GM12872 (cell line): Measurements from ENCODE around the gene HTR3B.

Source experiments
- CTCF ChIP-seq: IDR thresholded peaks from 3 replicates; pipeline ENCODE4 v1.5.1; 2011; ENCODE audit warnings: low read depth, mild to moderate bottlenecking, low read length, moderate library complexity; ENCODE audit not compliant: insufficient read depth

HTR3B gene

DNA sequence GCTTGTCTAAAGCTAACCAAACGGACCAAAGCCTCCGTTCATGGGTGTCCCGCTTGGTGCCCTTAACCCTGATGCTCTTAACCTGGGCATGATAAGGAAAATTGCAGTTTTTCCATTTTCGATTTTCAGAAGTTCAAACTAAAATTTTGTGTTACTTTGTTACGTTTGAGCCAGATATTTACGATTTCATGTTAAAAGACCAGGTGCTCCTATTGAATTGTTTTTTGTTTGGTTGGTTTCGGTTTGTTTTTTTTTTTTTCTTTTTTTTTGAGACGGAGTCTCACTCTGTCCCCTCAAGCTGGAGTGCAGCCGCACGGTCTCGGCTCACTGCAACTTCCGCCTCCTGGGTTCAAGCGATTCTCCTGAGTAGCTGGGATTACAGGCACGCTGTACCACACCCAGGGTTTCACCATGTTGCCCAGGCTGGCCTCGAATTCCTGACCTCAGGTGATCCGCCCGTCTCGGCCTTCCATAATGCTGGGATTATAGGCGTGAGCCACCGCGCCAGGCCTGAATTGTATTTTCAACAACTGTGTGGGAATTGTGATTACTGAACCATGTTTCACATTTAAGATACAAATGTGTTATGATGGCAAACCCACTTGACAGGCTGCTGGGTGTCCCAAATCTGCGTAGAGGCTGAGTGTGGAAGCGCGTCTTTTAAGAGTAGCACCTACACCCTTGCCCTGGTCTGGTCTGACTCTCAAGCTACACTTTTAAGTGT is 28.4 kb upstream of the HTR3B start:
- no peak for TF ChIP-seq CTCF

DNA sequence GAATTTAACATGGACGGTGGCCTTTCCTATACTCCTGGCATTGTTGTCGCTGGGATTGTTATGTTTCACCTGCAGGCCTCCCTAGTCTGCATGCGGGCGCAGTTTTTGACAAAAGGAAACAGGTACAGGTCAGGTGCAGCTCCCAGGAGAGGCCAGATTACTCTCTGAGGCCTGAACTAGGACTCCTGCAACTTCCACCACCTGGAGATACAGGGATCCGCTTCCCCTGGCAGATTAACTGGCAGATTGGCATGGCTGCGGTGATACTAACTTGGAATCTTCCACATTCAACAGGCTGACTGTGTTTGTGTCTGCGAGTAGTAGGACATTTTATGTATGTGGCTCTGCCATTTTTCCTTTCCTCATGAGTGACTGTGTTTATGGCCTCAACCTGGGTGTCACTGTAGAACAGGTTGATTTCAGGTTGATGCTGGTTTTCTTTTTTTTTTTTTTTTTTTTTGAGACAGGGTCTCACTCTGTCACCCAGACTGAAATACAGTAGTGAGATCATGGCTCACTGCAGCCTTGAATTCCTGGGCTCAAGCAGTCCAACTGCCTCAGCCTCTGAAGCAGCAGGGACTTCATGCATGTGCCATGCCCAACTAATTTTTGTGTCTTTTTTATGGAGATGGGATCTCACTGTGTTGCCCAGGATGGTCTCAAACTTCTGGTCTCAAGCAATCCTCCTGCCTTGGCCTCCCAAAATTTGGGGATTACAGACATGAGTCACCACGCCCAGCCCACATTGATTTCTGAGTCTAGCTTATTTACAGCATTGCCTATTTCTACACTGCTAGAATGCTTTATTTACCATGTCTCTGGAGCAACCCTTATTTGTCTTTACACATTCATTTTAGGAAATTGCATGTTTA is 27.6 kb upstream of the HTR3B start:
- TF ChIP-seq CTCF = no peak

DNA sequence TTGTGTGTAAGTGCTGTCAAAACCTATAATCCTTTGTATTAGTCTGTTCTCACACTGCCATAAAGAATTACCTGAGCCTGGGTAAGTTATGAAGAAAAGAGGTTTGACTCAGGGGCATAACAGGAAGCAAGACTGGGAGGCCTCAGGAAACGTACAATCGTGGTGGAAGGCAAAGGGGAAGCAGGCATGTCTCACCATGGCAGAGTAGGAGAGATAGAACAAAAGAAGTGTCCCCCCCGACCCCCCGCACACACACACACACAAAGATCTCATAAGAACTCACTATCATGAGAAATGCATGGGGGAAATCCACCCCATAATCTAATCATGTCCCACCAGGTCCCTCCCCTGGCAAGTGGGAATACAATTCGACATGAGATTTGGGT is 26.9 kb upstream of the HTR3B start:
- no peak for TF ChIP-seq CTCF

DNA sequence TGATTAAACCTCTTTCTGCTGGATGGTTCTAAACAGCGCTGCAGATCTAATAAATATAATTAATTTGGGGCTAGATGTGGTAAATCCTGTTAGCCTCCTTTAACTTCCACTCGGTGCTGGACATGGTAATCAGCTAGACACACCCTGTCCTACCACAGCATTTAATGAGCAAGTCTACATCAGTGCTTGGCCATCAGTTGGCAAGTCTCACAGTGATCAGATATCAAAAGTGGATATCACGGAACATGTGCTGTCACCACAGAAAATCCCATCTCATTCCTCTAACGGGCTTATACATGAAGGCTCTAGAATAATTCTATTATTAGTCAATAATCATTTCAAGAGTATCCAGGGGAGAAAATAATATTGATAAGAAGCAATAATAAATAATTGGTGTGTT is 23.6 kb upstream of the HTR3B start:
- no peak for TF ChIP-seq CTCF

GRCh38 chr11:113881856-113882255 is 22.7 kb upstream of the HTR3B start:
- TF ChIP-seq CTCF = no peak

DNA sequence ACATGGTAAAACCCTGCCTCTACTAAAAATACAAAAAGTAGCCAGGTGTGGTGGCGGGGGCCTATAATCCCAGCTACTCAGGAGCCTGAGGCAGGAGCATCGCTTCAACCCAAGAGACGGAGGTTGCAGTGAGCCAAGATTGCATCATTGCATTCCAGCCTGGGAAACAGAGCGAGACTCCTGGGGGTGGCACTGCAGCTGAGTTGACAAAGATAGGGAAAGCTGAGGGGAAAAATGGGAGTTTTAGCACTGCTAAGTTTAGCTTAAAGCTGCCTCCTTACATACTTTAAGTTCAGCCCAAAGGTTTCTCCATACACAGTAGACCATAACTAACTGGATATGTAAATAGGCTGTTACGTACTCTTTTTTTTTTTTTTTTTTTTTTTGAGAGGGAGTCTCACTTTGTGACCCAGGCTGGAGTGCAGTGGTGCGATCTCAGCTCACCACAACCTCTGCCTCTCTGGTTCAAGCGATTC is 20.2 kb upstream of the HTR3B start:
- TF ChIP-seq CTCF = no peak

- TF ChIP-seq CTCF = no peak
These were observed 18.7 kb upstream of the HTR3B start for GRCh38 chr11:113885897-113886296.
